ENCODE measurements around the gene ZNF845. TPM values are rescaled to one million over a fixed set of nuclear protein-coding genes. Genes with fewer than 3 reads are reported as not detected.
"Not testable (repeated sequence)": the region's sequence is repeated elsewhere in the genome, so short reads cannot be mapped to it uniquely, and the experiment has no call there.

The ZNF845 gene
- total RNA-seq, 1 experiment from 2014 or later: 6.6 TPM

DNA sequence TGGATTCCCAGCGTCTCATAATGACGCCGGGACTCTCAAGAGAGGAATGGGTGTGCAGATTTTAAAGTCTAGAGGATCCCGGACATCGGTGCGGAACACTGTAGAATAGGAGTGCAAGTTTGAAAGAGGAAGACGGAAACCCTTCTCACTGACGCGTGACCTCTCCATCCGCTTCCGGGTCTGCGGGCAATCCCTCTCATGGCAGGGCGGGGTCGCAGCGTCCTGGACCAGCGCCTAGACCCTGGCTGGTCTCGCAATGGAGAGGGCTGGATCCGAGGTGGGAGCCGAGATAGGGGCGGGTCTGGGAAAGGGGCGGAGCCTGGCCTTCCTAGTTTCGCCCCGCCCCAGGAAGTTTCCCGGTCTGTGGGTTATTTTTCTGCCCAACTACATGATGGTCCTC, 4.6 kb upstream of the ZNF845 start:
- no peak overlapping the region for H3K4me2 ChIP-seq (ENCODE audit: low read length)
- H3K27ac ChIP-seq (ENCODE audit: low read length): no peak overlapping the region
- no peaks in the 10 kb centered on the region for H3K4me1 ChIP-seq (ENCODE audit: insufficient read depth, low read length)
- no TSS peak for BruUV-seq (replicated peaks)
- DNase-seq (no peak), ATAC-seq (no peak)
- H3K9me3 ChIP-seq (ENCODE audit: low read length): peaks cover 38% of the 10 kb centered on the region
- peaks cover 7% of the 10 kb centered on the region; the same call in 1 of the 2 replicates for H3K36me3 ChIP-seq (ENCODE audit: low read depth, low read length)
- POLR2A ChIA-PET (ENCODE audit: unreplicated experiment): no interaction called here
- peaks cover 3% of the 10 kb centered on the region; the same call in 1 of the 2 replicates for H3K79me2 ChIP-seq (ENCODE audit: low read length)
- intact Hi-C loops (cut with micrococcal nuclease): no loop called here
- H3K9ac ChIP-seq (ENCODE audit: low read length): no peak overlapping the region
- H2AFZ ChIP-seq (ENCODE audit: low read length): no peak overlapping the region
- CTCF ChIA-PET: no interaction called here
- no peaks in the 10 kb centered on the region for H4K20me1 ChIP-seq (ENCODE audit: low read length)
- H3F3A ChIP-seq (ENCODE audit: low read length, unreplicated experiment): no peaks in the 10 kb centered on the region
- no peaks in the 10 kb centered on the region for H3K27me3 ChIP-seq (ENCODE audit: low read length)
- no peak overlapping the region for H3K4me3 ChIP-seq (ENCODE audit: low read length)
- no peaks in the 10 kb centered on the region for H3K9me2 ChIP-seq (replicated peaks; ENCODE audit: low read length)
- TF ChIP-seq, protein P1, sequence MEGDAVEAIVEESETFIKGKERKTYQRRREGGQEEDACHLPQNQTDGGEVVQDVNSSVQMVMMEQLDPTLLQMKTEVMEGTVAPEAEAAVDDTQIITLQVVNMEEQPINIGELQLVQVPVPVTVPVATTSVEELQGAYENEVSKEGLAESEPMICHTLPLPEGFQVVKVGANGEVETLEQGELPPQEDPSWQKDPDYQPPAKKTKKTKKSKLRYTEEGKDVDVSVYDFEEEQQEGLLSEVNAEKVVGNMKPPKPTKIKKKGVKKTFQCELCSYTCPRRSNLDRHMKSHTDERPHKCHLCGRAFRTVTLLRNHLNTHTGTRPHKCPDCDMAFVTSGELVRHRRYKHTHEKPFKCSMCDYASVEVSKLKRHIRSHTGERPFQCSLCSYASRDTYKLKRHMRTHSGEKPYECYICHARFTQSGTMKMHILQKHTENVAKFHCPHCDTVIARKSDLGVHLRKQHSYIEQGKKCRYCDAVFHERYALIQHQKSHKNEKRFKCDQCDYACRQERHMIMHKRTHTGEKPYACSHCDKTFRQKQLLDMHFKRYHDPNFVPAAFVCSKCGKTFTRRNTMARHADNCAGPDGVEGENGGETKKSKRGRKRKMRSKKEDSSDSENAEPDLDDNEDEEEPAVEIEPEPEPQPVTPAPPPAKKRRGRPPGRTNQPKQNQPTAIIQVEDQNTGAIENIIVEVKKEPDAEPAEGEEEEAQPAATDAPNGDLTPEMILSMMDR (conservative IDR thresholded peaks at IDR 0.05; ENCODE audit: low read depth, low read length): no peak
- no peak for TF ChIP-seq EZH2phosphoT487 (IDR thresholded peaks at IDR 0.05; ENCODE audit: borderline replicate concordance, low read length)
- TF ChIP-seq EZH2 (IDR thresholded peaks at IDR 0.05; ENCODE audit: low read length, unreplicated experiment): no peak

DNA sequence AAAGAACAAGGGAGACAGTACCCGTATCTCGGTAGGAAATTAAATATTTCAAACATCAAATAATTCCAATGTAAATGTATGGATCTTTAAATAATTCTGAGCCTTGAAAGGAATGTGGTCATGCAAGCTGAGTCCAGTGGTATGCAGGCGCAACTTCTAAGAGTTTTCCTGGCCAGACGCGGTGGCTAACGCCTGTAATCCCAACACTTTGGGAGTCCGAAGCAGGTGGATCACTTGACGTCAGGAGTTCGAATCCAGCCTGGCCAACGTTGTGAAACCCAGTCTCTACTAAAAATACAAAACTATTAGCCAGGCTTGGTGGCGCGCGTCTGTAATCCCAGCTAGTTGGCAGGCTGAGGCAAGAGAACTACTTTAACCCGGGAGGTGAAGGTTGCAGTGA, 1.1 kb upstream of the ZNF845 start:
- H3F3A ChIP-seq (ENCODE audit: low read length, unreplicated experiment): no peaks in the 10 kb centered on the region
- TF ChIP-seq EZH2 (IDR thresholded peaks at IDR 0.05; ENCODE audit: low read length, unreplicated experiment) (no peak), EZH2phosphoT487 (IDR thresholded peaks at IDR 0.05; ENCODE audit: borderline replicate concordance, low read length) (no peak)
- TF ChIP-seq, protein P1 (conservative IDR thresholded peaks at IDR 0.05; ENCODE audit: low read depth, low read length): no peak
- H3K79me2 ChIP-seq (ENCODE audit: low read length): peaks cover 28% of the 10 kb centered on the region
- peak overlapping the region; percentile 79 for H3K4me3 ChIP-seq (ENCODE audit: low read length)
- intact Hi-C loops (cut with micrococcal nuclease): loop anchor here (2.0 to 10.0 kb wide), 2 partner anchors 78 to 138 kb away; partner anchors contain the start of genes ZNF665 and ZNF677
- ATAC-seq: no peak
- H3K9me2 ChIP-seq (replicated peaks; ENCODE audit: low read length): no peaks in the 10 kb centered on the region
- no peaks in the 10 kb centered on the region for H3K4me1 ChIP-seq (ENCODE audit: insufficient read depth, low read length)
- H3K4me2 ChIP-seq (ENCODE audit: low read length): peak overlapping the region; percentile 89
- no peaks in the 10 kb centered on the region for H3K27me3 ChIP-seq (ENCODE audit: low read length)
- H3K9ac ChIP-seq (ENCODE audit: low read length): peak overlapping the region; percentile 41; the same call in 1 of the 2 replicates
- H3K36me3 ChIP-seq (ENCODE audit: low read depth, low read length): peaks cover 21% of the 10 kb centered on the region
- ChIA-PET POLR2A (ENCODE audit: unreplicated experiment) (interaction anchor here (1.4 kb wide), 1 partner anchor 137 kb away, joined by 4 read pairs; no protein-coding TSS in a partner anchor), CTCF (no interaction called here)
- no peak overlapping the region for H3K27ac ChIP-seq (ENCODE audit: low read length)
- no TSS peak for BruUV-seq (replicated peaks)
- peak overlapping the region; percentile 98 for H2AFZ ChIP-seq (ENCODE audit: low read length)
- H4K20me1 ChIP-seq (ENCODE audit: low read length): no peaks in the 10 kb centered on the region
- H3K9me3 ChIP-seq (ENCODE audit: low read length): peaks cover 33% of the 10 kb centered on the region
- DNase-seq: no peak

DNA sequence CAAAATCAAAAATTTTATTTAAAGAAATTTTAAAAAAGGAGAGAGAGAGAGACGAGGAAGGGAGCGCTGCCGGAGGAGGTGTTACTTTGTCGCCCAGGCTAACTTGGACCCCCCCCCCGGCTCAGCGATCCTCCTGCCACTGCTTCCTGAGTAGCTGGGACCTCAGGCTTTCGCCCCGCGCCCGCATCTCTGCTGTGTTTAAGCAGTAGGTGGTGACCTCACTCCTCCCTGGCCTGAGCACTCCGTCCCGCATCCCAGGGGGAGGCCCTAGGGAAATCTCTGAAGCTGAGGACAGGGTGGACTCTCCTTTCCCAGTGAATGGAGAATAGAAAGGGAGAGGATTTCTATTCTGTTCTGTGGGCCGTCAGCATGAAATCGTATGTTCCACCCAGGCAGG, 485 bp upstream of the ZNF845 start:
- Histone ChIP-seq H3K9me2 (replicated peaks; ENCODE audit: low read length) (no peaks in the 10 kb centered on the region), H2AFZ (ENCODE audit: low read length) (peak overlapping the region; percentile 98), H3K27ac (ENCODE audit: low read length) (no peak overlapping the region), H3K9me3 (ENCODE audit: low read length) (peaks cover 32% of the 10 kb centered on the region), H3K36me3 (ENCODE audit: low read depth, low read length) (peaks cover 27% of the 10 kb centered on the region), H3K4me2 (ENCODE audit: low read length) (peak overlapping the region; percentile 89), H3K27me3 (ENCODE audit: low read length) (no peaks in the 10 kb centered on the region), H3K4me1 (ENCODE audit: insufficient read depth, low read length) (no peaks in the 10 kb centered on the region), H4K20me1 (ENCODE audit: low read length) (no peaks in the 10 kb centered on the region), H3F3A (ENCODE audit: low read length, unreplicated experiment) (no peaks in the 10 kb centered on the region), H3K79me2 (ENCODE audit: low read length) (peaks cover 28% of the 10 kb centered on the region), H3K4me3 (ENCODE audit: low read length) (peak overlapping the region; percentile 79), H3K9ac (ENCODE audit: low read length) (peak overlapping the region; percentile 41; the same call in 1 of the 2 replicates)
- BruUV-seq (replicated peaks): TSS peak; percentile 98
- ChIA-PET POLR2A (ENCODE audit: unreplicated experiment) (interaction anchor here (0.6 to 1.4 kb wide), 4 partner anchors 41 to 694 kb away, joined by 3 to 4 read pairs (median 3); no protein-coding TSS in a partner anchor), CTCF (interaction anchor here (0.7 to 0.8 kb wide), 2 partner anchors 56 to 138 kb away, joined by 3 read pairs; no protein-coding TSS in a partner anchor)
- intact Hi-C loops (cut with micrococcal nuclease): loop anchor here (2.0 to 10.0 kb wide), 2 partner anchors 78 to 138 kb away; partner anchors contain the start of genes ZNF665 and ZNF677
- DNase-seq (no peak), ATAC-seq (peak; percentile 59)
- TF ChIP-seq EZH2phosphoT487 (IDR thresholded peaks at IDR 0.05; ENCODE audit: borderline replicate concordance, low read length) (no peak), EZH2 (IDR thresholded peaks at IDR 0.05; ENCODE audit: low read length, unreplicated experiment) (no peak)
- TF ChIP-seq, protein P1 (conservative IDR thresholded peaks at IDR 0.05; ENCODE audit: low read depth, low read length): no peak

DNA sequence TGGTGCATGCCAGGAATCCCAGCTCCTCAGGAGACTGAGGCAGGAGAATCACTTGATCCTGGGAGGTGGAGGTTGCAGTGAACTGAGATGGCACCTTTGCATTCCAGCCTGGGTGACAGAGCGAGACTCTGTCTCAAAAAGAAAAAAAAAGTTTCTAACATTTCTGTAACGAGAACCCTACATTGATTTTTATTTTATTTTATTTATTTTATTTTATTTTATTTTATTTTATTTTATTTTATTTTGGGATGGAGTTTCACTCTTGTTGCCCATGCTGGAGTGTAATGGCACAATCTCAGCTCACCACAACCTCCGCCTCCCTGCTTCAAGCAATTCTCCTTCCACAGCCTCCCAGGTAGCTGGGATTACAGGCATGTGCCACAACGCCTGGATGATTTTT, 10.9 kb downstream of the ZNF845 start:
- intact Hi-C loops (cut with micrococcal nuclease); H3K4me1 ChIP-seq (ENCODE audit: insufficient read depth, low read length): not testable (repeated sequence)

More for the DNA sequence above, 10.9 kb downstream of the ZNF845 start:
- BruUV-seq (replicated peaks); H3K79me2 ChIP-seq (ENCODE audit: low read length); ATAC-seq; H3K9me2 ChIP-seq (replicated peaks; ENCODE audit: low read length); H3K27me3 ChIP-seq (ENCODE audit: low read length); DNase-seq; H4K20me1 ChIP-seq (ENCODE audit: low read length); H3K27ac ChIP-seq (ENCODE audit: low read length); H2AFZ ChIP-seq (ENCODE audit: low read length); H3F3A ChIP-seq (ENCODE audit: low read length, unreplicated experiment); H3K4me3 ChIP-seq (ENCODE audit: low read length); CTCF ChIA-PET; H3K4me2 ChIP-seq (ENCODE audit: low read length); POLR2A ChIA-PET (ENCODE audit: unreplicated experiment); H3K9ac ChIP-seq (ENCODE audit: low read length): not testable (repeated sequence)
- Histone ChIP-seq H3K36me3 (ENCODE audit: low read depth, low read length) (peaks cover 92% of the 10 kb centered on the region), H3K9me3 (ENCODE audit: low read length) (peaks cover 31% of the 10 kb centered on the region)
